Gastrocnemius medialis (tissue), 4 donors: Measurements from ENCODE around the gene NOP9.

ENCODE experiments used
- CTCF ChIP-seq, 5 experiments: fragments of 450-650 bp in 3 of 5; fragments of 200-600 bp in 2 of 5; sonication (generic) in 2 of 5; IDR thresholded peaks in 4 of 5; conservative IDR thresholded peaks in 1 of 5; 1 replicate in 4 of 5; 2 replicates in 1 of 5; pipeline ENCODE4 v1.5.1; 2016 to 2019; ENCODE audit warnings: antibody characterized with exemption in 5 of 5, mild to moderate bottlenecking in 3 of 5, moderate library complexity in 3 of 5
- POLR2A ChIP-seq, 2 donors: fragments of 450-650 bp; IDR thresholded peaks; one replicate each; pipeline ENCODE4 v1.6.1; 2017; ENCODE audit warnings: antibody characterized with exemption in 2 of 2, mild to moderate bottlenecking in 2 of 2, moderate library complexity in 2 of 2

- TF ChIP-seq POLR2A (IDR thresholded peaks at IDR 0.05) = no peak
- no peak for TF ChIP-seq CTCF (IDR thresholded peaks at IDR 0.05 in 4 of 5, conservative IDR thresholded peaks at IDR 0.05 in 1 of 5)
Measured at GRCh38 chr14:24266344-24267244, 33.1 kb upstream of the NOP9 start.
